GM23338 (cell line): ENCODE data around the gene MEF2D. TPM values are rescaled to one million over a fixed set of nuclear protein-coding genes. Genes with fewer than 3 reads are reported as not detected.

Experiments used
- ATAC-seq: fragments of 200-7000 bp; cut with Tn5 transposase; 3 replicates; pipeline ENCODE4 v1.9.1; 2020
- DNase-seq: peaks from one replicate; pipeline ENCODE4 v3.0.0-alpha.2; 2015; ENCODE audit warnings: low spot score
- H2AFZ ChIP-seq: fragments of 200-600 bp; sonication (generic); 2 replicates; pipeline ENCODE4 v1.8.0; 2016; ENCODE audit warnings: antibody characterized with exemption, mild to moderate bottlenecking, moderate library complexity
- H3F3A ChIP-seq: fragments of 200-600 bp; sonication (generic); replicated peaks from 2 replicates; pipeline ENCODE4 v1.8.0; 2017; ENCODE audit warnings: antibody characterized with exemption, mixed run types, low read depth
- H3K27ac ChIP-seq: fragments of 200-600 bp; sonication (generic); 2 replicates; pipeline ENCODE4 v1.6.1; 2016; ENCODE audit warnings: low read depth
- H3K27me3 ChIP-seq: fragments of 200-600 bp; sonication (generic); 2 replicates; pipeline ENCODE4 v1.8.0; 2016; ENCODE audit warnings: mild to moderate bottlenecking, mixed run types, moderate library complexity; ENCODE audit not compliant: insufficient read depth
- H3K36me3 ChIP-seq: fragments of 200-600 bp; sonication (generic); 2 replicates; pipeline ENCODE4 v1.8.0; 2016; ENCODE audit warnings: mild to moderate bottlenecking; ENCODE audit not compliant: insufficient read depth
- H3K4me1 ChIP-seq: fragments of 200-600 bp; sonication (generic); 2 replicates; pipeline ENCODE4 v1.8.0; 2016; ENCODE audit warnings: mild to moderate bottlenecking, moderate library complexity; ENCODE audit not compliant: insufficient read depth
- H3K4me2 ChIP-seq: fragments of 200-600 bp; sonication (generic); 2 replicates; pipeline ENCODE4 v1.7.1; 2017; ENCODE audit warnings: mixed run types
- H3K4me3 ChIP-seq: fragments of 200-600 bp; sonication (generic); 2 replicates; pipeline ENCODE4 v1.6.1; 2016; ENCODE audit warnings: mixed run types
- H3K79me2 ChIP-seq: fragments of 200-600 bp; sonication (generic); replicated peaks from 2 replicates; pipeline ENCODE4 v1.8.0; 2017; ENCODE audit warnings: mild to moderate bottlenecking; ENCODE audit not compliant: insufficient read depth
- H3K9me2 ChIP-seq: fragments of 200-600 bp; sonication (generic); 2 replicates; pipeline ENCODE4 v1.8.0; 2017; ENCODE audit not compliant: insufficient read depth
- H4K20me1 ChIP-seq: fragments of 200-600 bp; sonication (generic); replicated peaks from 2 replicates; pipeline ENCODE4 v1.8.0; 2017; ENCODE audit warnings: mild to moderate bottlenecking; ENCODE audit not compliant: insufficient read depth
- H3K27ac Mint-ChIP-seq: 2 replicates; pipeline ENCODE4 v1.8.0; 2020; ENCODE audit warnings: inconsistent platforms, mild to moderate bottlenecking, moderate library complexity, mixed read lengths
- H3K27me3 Mint-ChIP-seq: 3 replicates; pipeline ENCODE4 v1.8.0; 2022; ENCODE audit warnings: low read depth, mild to moderate bottlenecking, moderate library complexity, mixed read lengths, inconsistent platforms; ENCODE audit not compliant: insufficient read depth, poor library complexity
- H3K36me3 Mint-ChIP-seq: 3 replicates; pipeline ENCODE4 v1.8.0; 2021; ENCODE audit warnings: low read depth, mild to moderate bottlenecking, inconsistent platforms, moderate library complexity, mixed read lengths
- H3K4me1 Mint-ChIP-seq: 3 replicates; pipeline ENCODE4 v1.8.0; 2020; ENCODE audit warnings: mild to moderate bottlenecking, inconsistent platforms, mixed read lengths
- H3K4me3 Mint-ChIP-seq: 3 replicates; pipeline ENCODE4 v1.8.0; 2021; ENCODE audit warnings: moderate library complexity, mild to moderate bottlenecking, inconsistent platforms, mixed read lengths
- H3K9me3 Mint-ChIP-seq: 3 replicates; pipeline ENCODE4 v1.8.0; 2020; ENCODE audit warnings: moderate library complexity, mild to moderate bottlenecking, inconsistent platforms, mixed read lengths
- CTCF ChIP-seq, 2 experiments: fragments of 200-600 bp in 1 of 2; sonication (generic) in 1 of 2; conservative IDR thresholded peaks; 2 replicates each; pipeline versions ENCODE4 v1.5.1 to v1.6.1; 2016 to 2017; ENCODE audit warnings: antibody characterized with exemption in 2 of 2, low read depth in 2 of 2, mild to moderate bottlenecking in 2 of 2, moderate library complexity in 1 of 2
- ETS1 ChIP-seq: IDR thresholded peaks from 2 replicates; pipeline ENCODE4 v1.6.1; 2016; ENCODE audit warnings: antibody characterized with exemption
- EZH2 ChIP-seq: fragments of 200-600 bp; sonication (generic); IDR thresholded peaks from one replicate; pipeline ENCODE4 v1.8.0; 2017; ENCODE audit warnings: antibody characterized with exemption, mild to moderate bottlenecking, low read depth; ENCODE audit not compliant: unreplicated experiment
- EZH2phosphoT487 ChIP-seq: fragments of 200-600 bp; sonication (generic); IDR thresholded peaks from one replicate; pipeline ENCODE4 v1.8.1; 2018; ENCODE audit warnings: antibody characterized with exemption; ENCODE audit not compliant: unreplicated experiment
- POLR2AphosphoS5 ChIP-seq: IDR thresholded peaks from 2 replicates; pipeline ENCODE4 v1.6.1; 2016; ENCODE audit warnings: antibody characterized with exemption, low read depth
- REST ChIP-seq: IDR thresholded peaks from one replicate; pipeline ENCODE4 v1.6.1; 2018; ENCODE audit warnings: antibody characterized with exemption; ENCODE audit not compliant: unreplicated experiment
- STAT1 ChIP-seq: IDR thresholded peaks from one replicate; pipeline ENCODE4 v1.6.1; 2016; ENCODE audit warnings: antibody characterized with exemption; ENCODE audit not compliant: unreplicated experiment
- ZNF114 ChIP-seq: fragments of 250-450 bp; sonication (Bioruptor Pico); IDR thresholded peaks from 2 replicates; pipeline ENCODE4 v1.5.0; 2020; ENCODE audit warnings: mild to moderate bottlenecking, moderate library complexity
- ZNF331 ChIP-seq: fragments of 250-450 bp; sonication (Bioruptor Pico); IDR thresholded peaks from 2 replicates; pipeline ENCODE4 v1.5.0; 2020; ENCODE audit warnings: low read depth, mild to moderate bottlenecking, moderate library complexity
- polyA plus RNA-seq: library from polyadenylated mRNA; unstranded; fragments of >200 nt; fragmentation: Nextera tagmentation; extraction: Ambion mirVana; gene quantifications from 2 replicates; pipeline ENCODE4 v1.2.1, GENCODE V29; 2016
- total RNA-seq: library from RNA; depleted of rRNA; stranded (reverse); fragments of >200 nt; shearing (Covaris generic); gene quantifications from 2 replicates; pipeline ENCODE4 v1.2.3, GENCODE V29; 2014

MEF2D gene
- total and polyA plus RNA-seq, 2 experiments from 2014 or later = 10.6 to 15.5 TPM

DNA sequence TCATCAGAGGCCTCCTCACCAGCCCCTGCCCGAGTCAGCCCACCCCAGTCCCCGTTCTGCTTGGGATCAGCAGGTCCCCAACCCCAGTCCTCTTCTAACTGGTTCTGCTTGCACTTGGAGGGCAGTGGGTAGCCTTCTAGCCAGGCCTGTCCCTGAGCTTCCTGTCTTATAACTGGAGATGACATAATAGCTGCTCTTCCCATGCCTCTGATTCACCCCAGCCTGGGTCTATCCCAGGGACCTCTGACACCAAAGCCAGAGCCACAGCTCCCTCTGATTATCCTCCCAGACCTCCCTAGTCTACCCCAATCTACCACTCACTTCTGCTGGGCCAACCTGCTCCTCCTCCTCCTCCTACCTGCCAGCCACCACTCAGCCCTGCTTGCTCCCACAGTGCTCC lies 40.4 kb upstream of the MEF2D start (continued):
- TF ChIP-seq EZH2phosphoT487 = no peak
- TF ChIP-seq EZH2 = no peak
- no peak for TF ChIP-seq ZNF114
- no peak for TF ChIP-seq ZNF331 (CRISPR knock-in tag)
- no peak for TF ChIP-seq CTCF (conservative IDR thresholded peaks at IDR 0.05; ENCODE audit: low read depth in 2 of 2)
- TF ChIP-seq ETS1 = no peak

DNA sequence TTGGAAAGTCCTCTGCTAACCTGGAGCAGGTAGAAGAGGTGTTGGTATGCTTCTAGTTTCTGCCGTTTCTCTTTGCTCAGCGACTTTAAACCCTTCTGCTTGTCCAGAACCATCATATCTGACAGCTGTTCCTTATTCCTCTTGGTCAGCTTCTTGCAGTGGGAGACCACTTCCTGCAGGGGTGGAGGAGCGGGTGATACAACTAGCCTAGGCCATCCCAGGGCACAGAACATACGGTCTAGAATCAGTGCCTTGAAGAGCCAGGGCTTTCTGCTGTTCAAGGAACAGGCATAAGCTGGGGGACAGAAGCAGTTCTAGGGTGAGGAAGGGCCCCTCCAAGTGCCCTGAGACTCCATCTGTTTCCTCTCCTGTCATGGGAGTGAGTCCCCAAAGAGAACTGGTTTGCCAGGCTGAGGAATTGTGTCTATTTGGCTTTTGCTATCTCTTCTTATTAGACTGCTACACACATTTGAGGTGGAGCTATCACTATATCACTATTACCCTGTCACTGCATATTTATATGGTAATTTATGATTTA lies 39.3 kb upstream of the MEF2D start:
- no peaks in the 10 kb centered on the region for H3K4me1 ChIP-seq
- H3K4me3 Mint-ChIP-seq = no peak overlapping the region
- no peaks in the 10 kb centered on the region for H3F3A ChIP-seq
- H3K4me2 ChIP-seq = no peak overlapping the region
- peaks cover 41% of the 10 kb centered on the region for H3K36me3 Mint-ChIP-seq
- 0 out of 3 replicates have a peak, but pooled peaks cover 7% of the 10 kb centered on the region for H3K4me1 Mint-ChIP-seq
- DNase-seq (no peak), ATAC-seq (no peak)
- no peak overlapping the region for H2AFZ ChIP-seq
- peaks cover 29% of the 10 kb centered on the region for H3K36me3 ChIP-seq
- no peaks in the 10 kb centered on the region; the same call in 1 of the 2 replicates for H4K20me1 ChIP-seq
- no peak overlapping the region for H3K4me3 ChIP-seq
- no peaks in the 10 kb centered on the region for H3K27me3 ChIP-seq
- no peaks in the 10 kb centered on the region for H3K9me2 ChIP-seq
- H3K79me2 ChIP-seq = no peaks in the 10 kb centered on the region
- H3K27me3 Mint-ChIP-seq = peaks cover 4% of the 10 kb centered on the region
- H3K27ac Mint-ChIP-seq = no peak overlapping the region
- no peaks in the 10 kb centered on the region for H3K9me3 Mint-ChIP-seq
- no peak overlapping the region for H3K27ac ChIP-seq
- no peak for TF ChIP-seq REST
- no peak for TF ChIP-seq EZH2
- TF ChIP-seq STAT1 = no peak
- TF ChIP-seq CTCF (conservative IDR thresholded peaks at IDR 0.05; ENCODE audit: low read depth in 2 of 2) = no peak
- no peak for TF ChIP-seq ZNF114
- TF ChIP-seq POLR2AphosphoS5 = no peak
